ACC112 (cell line): Measurements from ENCODE around the gene DSCAML1.

Experiments
- H2AFZ ChIP-seq: fragments of 200-600 bp; sonication (generic); one replicate; pipeline ENCODE4 v1.6.0; 2017; ENCODE audit warnings: antibody characterized with exemption, low read length; ENCODE audit not compliant: unreplicated experiment
- H3K27ac ChIP-seq: fragments of 200-600 bp; sonication (generic); 2 replicates; pipeline ENCODE4 v1.5.1; 2014; ENCODE audit warnings: low read depth, mild to moderate bottlenecking, antibody characterized with exemption, low read length, moderate library complexity
- H3K27me3 ChIP-seq: fragments of 200-600 bp; sonication (generic); 2 replicates; pipeline ENCODE4 v1.6.1; 2014; ENCODE audit warnings: mild to moderate bottlenecking, antibody characterized with exemption, low read length, moderate library complexity, mixed read lengths; ENCODE audit not compliant: insufficient read depth
- H3K36me3 ChIP-seq: fragments of 200-600 bp; sonication (generic); 2 replicates; pipeline ENCODE4 v1.6.1; 2016; ENCODE audit warnings: mild to moderate bottlenecking, antibody characterized with exemption, low read length, moderate library complexity, mixed read lengths; ENCODE audit not compliant: insufficient read depth
- H3K4me1 ChIP-seq: fragments of 200-600 bp; sonication (generic); one replicate; pipeline ENCODE4 v1.6.1; 2016; ENCODE audit warnings: low read length, mixed read lengths; ENCODE audit not compliant: insufficient read depth, unreplicated experiment, control insufficient read depth
- H3K4me3 ChIP-seq: fragments of 200-600 bp; sonication (generic); 2 replicates; pipeline ENCODE4 v1.5.1; 2014; ENCODE audit warnings: mild to moderate bottlenecking, low read depth, low read length
- H3K79me2 ChIP-seq: fragments of 200-600 bp; sonication (generic); one replicate; pipeline ENCODE4 v1.6.0; 2016; ENCODE audit warnings: low read length; ENCODE audit not compliant: control insufficient read depth, unreplicated experiment, insufficient read depth

Gene DSCAML1

GRCh38 chr11:117442869-117443239 lies 354.2 kb downstream of the DSCAML1 start:
- Histone ChIP-seq H2AFZ (no peak overlapping the region), H3K36me3 (no peaks in the 10 kb centered on the region), H3K27ac (no peak overlapping the region), H3K4me3 (no peak overlapping the region), H3K4me1 (no peaks in the 10 kb centered on the region), H3K79me2 (no peaks in the 10 kb centered on the region), H3K27me3 (peaks cover 64% of the 10 kb centered on the region)

- Histone ChIP-seq H3K79me2 (no peaks in the 10 kb centered on the region), H3K27me3 (peaks cover 62% of the 10 kb centered on the region), H3K27ac (no peak overlapping the region), H3K4me3 (no peak overlapping the region), H2AFZ (no peak overlapping the region), H3K4me1 (no peaks in the 10 kb centered on the region), H3K36me3 (no peaks in the 10 kb centered on the region)
Observed at GRCh38 chr11:117442049-117442868, 354.8 kb downstream of the DSCAML1 start.

GRCh38 chr11:117441146-117441975 lies 355.7 kb downstream of the DSCAML1 start:
- Histone ChIP-seq H3K4me1 (no peaks in the 10 kb centered on the region), H3K36me3 (no peaks in the 10 kb centered on the region), H3K27ac (no peak overlapping the region), H3K79me2 (no peaks in the 10 kb centered on the region), H2AFZ (no peak overlapping the region), H3K4me3 (no peak overlapping the region), H3K27me3 (peaks cover 62% of the 10 kb centered on the region)

GRCh38 chr11:117440258-117440657 lies 356.8 kb downstream of the DSCAML1 start:
- H2AFZ ChIP-seq: no peak overlapping the region
- no peaks in the 10 kb centered on the region for H3K36me3 ChIP-seq
- no peak overlapping the region for H3K27ac ChIP-seq
- no peaks in the 10 kb centered on the region for H3K4me1 ChIP-seq
- no peak overlapping the region for H3K4me3 ChIP-seq
- H3K79me2 ChIP-seq: no peaks in the 10 kb centered on the region
- H3K27me3 ChIP-seq: peaks cover 64% of the 10 kb centered on the region

- Histone ChIP-seq H2AFZ (no peak overlapping the region), H3K27ac (no peak overlapping the region), H3K27me3 (peaks cover 64% of the 10 kb centered on the region), H3K79me2 (no peaks in the 10 kb centered on the region), H3K4me3 (no peak overlapping the region), H3K36me3 (no peaks in the 10 kb centered on the region), H3K4me1 (no peaks in the 10 kb centered on the region)
Observed at GRCh38 chr11:117439256-117439655, 357.8 kb downstream of the DSCAML1 start.

- no peaks in the 10 kb centered on the region for H3K36me3 ChIP-seq
- H3K79me2 ChIP-seq: no peaks in the 10 kb centered on the region
- H3K27me3 ChIP-seq: peaks cover 63% of the 10 kb centered on the region
- no peak overlapping the region for H3K4me3 ChIP-seq
- no peak overlapping the region for H2AFZ ChIP-seq
- no peak overlapping the region for H3K27ac ChIP-seq
- no peaks in the 10 kb centered on the region for H3K4me1 ChIP-seq
Observed at GRCh38 chr11:117438371-117439000, 358.5 kb downstream of the DSCAML1 start.

GRCh38 chr11:117437791-117438130 lies 359.3 kb downstream of the DSCAML1 start:
- no peaks in the 10 kb centered on the region for H3K79me2 ChIP-seq
- H3K27me3 ChIP-seq: peaks cover 64% of the 10 kb centered on the region
- no peaks in the 10 kb centered on the region for H3K36me3 ChIP-seq
- H3K4me3 ChIP-seq: no peak overlapping the region
- H2AFZ ChIP-seq: no peak overlapping the region
- H3K4me1 ChIP-seq: no peaks in the 10 kb centered on the region
- no peak overlapping the region for H3K27ac ChIP-seq

- Histone ChIP-seq H2AFZ (no peak overlapping the region), H3K4me1 (no peaks in the 10 kb centered on the region), H3K27me3 (peaks cover 67% of the 10 kb centered on the region), H3K4me3 (no peak overlapping the region), H3K79me2 (no peaks in the 10 kb centered on the region), H3K36me3 (no peaks in the 10 kb centered on the region), H3K27ac (no peak overlapping the region)
Observed at GRCh38 chr11:117437041-117437790, 359.8 kb downstream of the DSCAML1 start.

- no peak overlapping the region for H3K27ac ChIP-seq
- no peaks in the 10 kb centered on the region for H3K36me3 ChIP-seq
- H3K4me3 ChIP-seq: no peak overlapping the region
- peaks cover 73% of the 10 kb centered on the region for H3K27me3 ChIP-seq
- H3K79me2 ChIP-seq: no peaks in the 10 kb centered on the region
- H3K4me1 ChIP-seq: no peaks in the 10 kb centered on the region
- no peak overlapping the region for H2AFZ ChIP-seq
Observed at GRCh38 chr11:117435326-117435725, 361.7 kb downstream of the DSCAML1 start.

GRCh38 chr11:117434481-117434880 lies 362.5 kb downstream of the DSCAML1 start:
- Histone ChIP-seq H3K79me2 (no peaks in the 10 kb centered on the region), H3K36me3 (no peaks in the 10 kb centered on the region), H3K4me1 (no peaks in the 10 kb centered on the region), H3K4me3 (no peak overlapping the region), H2AFZ (no peak overlapping the region), H3K27ac (no peak overlapping the region), H3K27me3 (peaks cover 65% of the 10 kb centered on the region)
